ENCODE results near the gene IMMP2L. TPM values are rescaled to one million over a fixed set of nuclear protein-coding genes. Genes with fewer than 3 reads are reported as not detected.
A peak's percentile ranks its signal among the peaks of the same experiment; 100 is the strongest.

IMMP2L gene
- total RNA-seq, 2 donors from 2014 or later = 21.7 to 27.5 TPM

- DNase-seq (no peak), ATAC-seq (replicated peaks in 1 of 2) (peak in 1 of 2 donors; percentile 48)
- H3K9me3 Mint-ChIP-seq = peaks cover 4 to 10% of the 10 kb centered on the region in 2 donors
- H3K27me3 Mint-ChIP-seq (ENCODE audit: low read depth) = no peaks in the 10 kb centered on the region
- H3K27ac Mint-ChIP-seq = peak overlapping the region; percentile 68
- no peak overlapping the region for H3K4me3 Mint-ChIP-seq
- no peaks in the 10 kb centered on the region for H3K4me1 Mint-ChIP-seq (ENCODE audit: low read depth)
- H3K36me3 Mint-ChIP-seq (ENCODE audit: insufficient read depth in 2 of 2) = peaks cover 3% of the 10 kb centered on the region in 2 donors
Observed at GRCh38 chr7:111384065-111384891, 178.0 kb downstream of the IMMP2L start.

DNA sequence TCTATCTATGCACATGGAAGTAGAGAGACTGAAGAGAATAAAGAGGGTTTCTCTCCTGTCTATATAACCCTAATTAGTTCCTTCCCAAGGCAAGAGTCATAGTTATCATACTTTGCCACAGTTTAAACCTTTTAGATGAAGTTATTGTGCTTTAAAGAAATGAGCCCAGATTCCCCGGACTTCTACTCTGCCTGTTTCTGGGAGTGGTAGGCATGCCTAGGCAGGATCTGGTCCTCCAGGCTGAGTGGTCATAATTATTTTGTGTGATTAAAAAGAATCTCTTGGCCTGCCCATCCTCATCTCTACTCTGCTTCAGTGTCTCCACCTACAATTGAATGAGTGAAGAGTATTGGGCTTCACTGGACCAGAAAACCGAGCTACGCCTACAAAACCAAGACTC, 179.2 kb downstream of the IMMP2L start:
- no peak overlapping the region for H3K27ac Mint-ChIP-seq
- peaks cover 2 to 3% of the 10 kb centered on the region in 2 donors for H3K9me3 Mint-ChIP-seq

GRCh38 chr7:111381590-111381989, 180.7 kb downstream of the IMMP2L start:
- no peak for ATAC-seq (replicated peaks in 1 of 2)
- Mint-ChIP-seq H3K4me3 (no peak overlapping the region), H3K27me3 (ENCODE audit: low read depth) (no peaks in the 10 kb centered on the region), H3K9me3 (peaks cover 2% of the 10 kb centered on the region in 2 donors), H3K36me3 (ENCODE audit: insufficient read depth in 2 of 2) (no peaks in the 10 kb centered on the region), H3K4me1 (ENCODE audit: low read depth) (no peaks in the 10 kb centered on the region), H3K27ac (no peak overlapping the region)
- DNase-seq = no peak

More for the DNA sequence above, 179.2 kb downstream of the IMMP2L start:
- H3K4me1 Mint-ChIP-seq (ENCODE audit: low read depth) = no peaks in the 10 kb centered on the region
- no peak overlapping the region for H3K4me3 Mint-ChIP-seq
- no peak for ATAC-seq (replicated peaks in 1 of 2)
- H3K36me3 Mint-ChIP-seq (ENCODE audit: insufficient read depth in 2 of 2) = no peaks in the 10 kb centered on the region
- H3K27me3 Mint-ChIP-seq (ENCODE audit: low read depth) = no peaks in the 10 kb centered on the region
- no peak for DNase-seq

DNA sequence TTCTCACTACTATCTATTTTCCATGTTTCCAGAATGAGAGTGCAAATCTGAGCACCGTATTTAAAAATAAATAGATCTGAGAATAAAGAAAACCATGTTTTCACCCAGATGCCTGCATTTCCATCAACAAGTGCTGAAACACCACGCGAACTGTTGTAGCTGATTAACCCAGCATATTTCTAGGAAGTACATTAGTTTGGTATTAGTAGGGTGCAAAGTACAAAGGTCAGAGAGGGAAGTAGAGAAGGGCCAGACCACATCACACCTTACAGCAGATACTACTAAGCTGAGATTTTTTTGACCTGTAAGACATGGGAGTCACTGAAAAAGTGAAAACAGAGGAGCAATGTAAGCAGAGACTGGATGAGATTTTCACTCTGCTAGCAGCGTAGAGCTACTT, 181.3 kb downstream of the IMMP2L start:
- no peak for DNase-seq
- Mint-ChIP-seq H3K27ac (peak overlapping the region; percentile 35), H3K36me3 (ENCODE audit: insufficient read depth in 2 of 2) (no peaks in the 10 kb centered on the region), H3K9me3 (no peaks in the 10 kb centered on the region), H3K4me3 (no peak overlapping the region), H3K4me1 (ENCODE audit: low read depth) (no peaks in the 10 kb centered on the region), H3K27me3 (ENCODE audit: low read depth) (no peaks in the 10 kb centered on the region)
- ATAC-seq (replicated peaks in 1 of 2) = no peak

DNA sequence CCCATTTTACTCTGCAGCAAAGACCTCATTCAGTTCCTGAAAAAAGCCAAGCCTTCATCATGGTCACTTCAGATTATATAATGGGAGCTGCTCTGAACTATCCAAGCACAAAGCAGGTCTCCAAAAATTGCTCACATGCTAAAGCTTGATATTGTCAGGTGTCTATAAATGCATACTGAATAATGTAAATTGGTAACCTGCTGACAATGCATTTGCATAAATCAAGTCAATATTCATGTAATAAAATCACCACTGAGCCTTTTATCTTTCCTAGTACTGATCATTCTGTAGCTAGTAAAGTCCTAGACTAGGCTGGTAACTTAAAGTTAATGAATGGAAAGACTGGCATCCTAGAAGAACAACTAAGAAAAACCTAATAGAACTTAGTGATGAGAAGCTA, 188.3 kb downstream of the IMMP2L start:
- Mint-ChIP-seq H3K9me3 (no peaks in the 10 kb centered on the region), H3K27ac (no peak overlapping the region), H3K4me1 (ENCODE audit: low read depth) (peaks cover 7% of the 10 kb centered on the region), H3K4me3 (no peak overlapping the region), H3K36me3 (ENCODE audit: insufficient read depth in 2 of 2) (no peaks in the 10 kb centered on the region), H3K27me3 (ENCODE audit: low read depth) (no peaks in the 10 kb centered on the region)
- DNase-seq (no peak), ATAC-seq (replicated peaks in 1 of 2) (no peak)

DNA sequence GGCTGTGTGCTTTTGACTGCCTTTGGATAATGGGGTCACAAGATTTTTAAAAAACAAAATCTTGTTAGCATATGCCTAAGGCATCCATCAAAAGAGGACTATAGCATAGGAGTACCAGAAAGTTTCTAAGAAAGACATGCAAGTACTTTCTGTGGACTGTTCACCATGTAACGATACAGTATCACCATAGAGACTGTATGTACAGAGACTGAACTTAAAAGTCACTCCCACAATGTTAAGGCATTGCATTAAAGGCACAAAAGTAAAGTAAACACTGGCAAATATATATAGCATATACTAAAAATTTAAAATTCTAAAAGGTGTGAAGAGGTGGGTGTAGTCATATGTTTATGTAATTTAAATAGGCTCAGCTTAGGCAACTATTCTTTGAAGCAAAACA, 190.9 kb downstream of the IMMP2L start:
- no peaks in the 10 kb centered on the region for H3K36me3 Mint-ChIP-seq (ENCODE audit: insufficient read depth in 2 of 2)
- H3K4me3 Mint-ChIP-seq = no peak overlapping the region
- H3K9me3 Mint-ChIP-seq = no peaks in the 10 kb centered on the region
- no peaks in the 10 kb centered on the region for H3K27me3 Mint-ChIP-seq (ENCODE audit: low read depth)
- no peak for DNase-seq
- no peak overlapping the region for H3K27ac Mint-ChIP-seq
- no peak for ATAC-seq (replicated peaks in 1 of 2)
- H3K4me1 Mint-ChIP-seq (ENCODE audit: low read depth) = peaks cover 7% of the 10 kb centered on the region

GRCh38 chr7:111370002-111370401, 192.3 kb downstream of the IMMP2L start:
- Mint-ChIP-seq H3K9me3 (no peaks in the 10 kb centered on the region), H3K27me3 (ENCODE audit: low read depth) (no peaks in the 10 kb centered on the region), H3K27ac (no peak overlapping the region), H3K4me1 (ENCODE audit: low read depth) (peaks cover 7% of the 10 kb centered on the region), H3K4me3 (no peak overlapping the region), H3K36me3 (ENCODE audit: insufficient read depth in 2 of 2) (no peaks in the 10 kb centered on the region)
- ATAC-seq (replicated peaks in 1 of 2) = no peak
- DNase-seq = no peak

- Mint-ChIP-seq H3K27ac (no peak overlapping the region), H3K4me3 (no peak overlapping the region), H3K27me3 (ENCODE audit: low read depth) (no peaks in the 10 kb centered on the region), H3K9me3 (no peaks in the 10 kb centered on the region), H3K36me3 (ENCODE audit: insufficient read depth in 2 of 2) (no peaks in the 10 kb centered on the region), H3K4me1 (ENCODE audit: low read depth) (peaks cover 7% of the 10 kb centered on the region)
- DNase-seq = no peak
- no peak for ATAC-seq (replicated peaks in 1 of 2)
Observed at GRCh38 chr7:111368381-111369065, 193.8 kb downstream of the IMMP2L start.

- DNase-seq = no peak
- ATAC-seq (replicated peaks in 1 of 2) = no peak
- Mint-ChIP-seq H3K4me1 (ENCODE audit: low read depth) (no peaks in the 10 kb centered on the region), H3K9me3 (no peaks in the 10 kb centered on the region), H3K27ac (no peak overlapping the region), H3K4me3 (no peak overlapping the region), H3K36me3 (ENCODE audit: insufficient read depth in 2 of 2) (no peaks in the 10 kb centered on the region), H3K27me3 (ENCODE audit: low read depth) (no peaks in the 10 kb centered on the region)
Observed at GRCh38 chr7:111364413-111364812, 197.9 kb downstream of the IMMP2L start.

GRCh38 chr7:111363099-111363498, 199.2 kb downstream of the IMMP2L start:
- no peak overlapping the region for H3K27ac Mint-ChIP-seq
- peaks cover 5% of the 10 kb centered on the region for H3K4me1 Mint-ChIP-seq (ENCODE audit: low read depth)
- no peak for ATAC-seq (replicated peaks in 1 of 2)
- H3K4me3 Mint-ChIP-seq = no peak overlapping the region
- H3K27me3 Mint-ChIP-seq (ENCODE audit: low read depth) = no peaks in the 10 kb centered on the region
- no peaks in the 10 kb centered on the region for H3K36me3 Mint-ChIP-seq (ENCODE audit: insufficient read depth in 2 of 2)
- DNase-seq = no peak
- no peaks in the 10 kb centered on the region for H3K9me3 Mint-ChIP-seq

GRCh38 chr7:111362506-111363054, 199.7 kb downstream of the IMMP2L start:
- no peak for ATAC-seq (replicated peaks in 1 of 2)
- Mint-ChIP-seq H3K27me3 (ENCODE audit: low read depth) (no peaks in the 10 kb centered on the region), H3K36me3 (ENCODE audit: insufficient read depth in 2 of 2) (no peaks in the 10 kb centered on the region), H3K4me1 (ENCODE audit: low read depth) (peaks cover 7% of the 10 kb centered on the region), H3K9me3 (no peaks in the 10 kb centered on the region), H3K4me3 (no peak overlapping the region), H3K27ac (no peak overlapping the region)
- no peak for DNase-seq

DNA sequence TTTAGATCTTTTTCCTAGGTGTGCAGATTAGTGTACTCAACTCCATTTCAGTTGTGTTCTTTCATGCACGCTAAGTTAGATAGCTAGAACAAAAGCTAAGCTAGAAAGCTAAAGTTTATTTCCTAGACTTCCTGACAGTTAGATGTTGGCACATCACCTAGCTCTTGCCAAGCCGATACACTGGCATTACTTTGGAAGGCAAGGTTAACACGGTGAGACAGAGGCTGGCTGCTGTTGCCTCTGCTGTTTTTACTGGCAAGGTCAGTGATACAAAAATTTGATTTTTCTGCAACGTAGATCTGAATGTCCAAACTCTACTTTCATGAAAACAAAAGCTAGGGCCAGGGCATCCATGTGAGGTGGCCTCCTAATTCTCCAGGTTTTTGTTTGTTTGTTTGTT, 203.4 kb downstream of the IMMP2L start:
- Mint-ChIP-seq H3K27me3 (ENCODE audit: low read depth) (no peaks in the 10 kb centered on the region), H3K4me1 (ENCODE audit: low read depth) (peaks cover 7% of the 10 kb centered on the region), H3K36me3 (ENCODE audit: insufficient read depth in 2 of 2) (no peaks in the 10 kb centered on the region), H3K9me3 (no peaks in the 10 kb centered on the region), H3K4me3 (no peak overlapping the region), H3K27ac (no peak overlapping the region)
- ATAC-seq (replicated peaks in 1 of 2) (no peak), DNase-seq (no peak)

GRCh38 chr7:111357691-111358090, 204.6 kb downstream of the IMMP2L start:
- H3K27ac Mint-ChIP-seq = no peak overlapping the region
- no peak overlapping the region for H3K4me3 Mint-ChIP-seq
- no peaks in the 10 kb centered on the region for H3K36me3 Mint-ChIP-seq (ENCODE audit: insufficient read depth in 2 of 2)
- H3K9me3 Mint-ChIP-seq = no peaks in the 10 kb centered on the region
- H3K27me3 Mint-ChIP-seq (ENCODE audit: low read depth) = no peaks in the 10 kb centered on the region
- peaks cover 11% of the 10 kb centered on the region for H3K4me1 Mint-ChIP-seq (ENCODE audit: low read depth)
- ATAC-seq (replicated peaks in 1 of 2) (no peak), DNase-seq (no peak)

Measured in activated T-cell treated with anti-CD3 and anti-CD28 coated beads, Interleukin-2, amount 50 U/mL, for 72 hours (primary cell).